Adipocyte (in vitro differentiated cells): Measurements from ENCODE around the gene SCYL3.
"Not testable (repeated sequence)": the region's sequence is repeated elsewhere in the genome, so short reads cannot be mapped to it uniquely, and the experiment has no call there.

Experiments used
- DNase-seq: peaks from one replicate; pipeline ENCODE4 v3.0.0-alpha.2; 2015; ENCODE audit warnings: low read depth
- H3K27me3 ChIP-seq: replicated peaks from 2 replicates; pipeline ENCODE4 v1.7.0; 2013; ENCODE audit warnings: mild to moderate bottlenecking, low read length, moderate library complexity; ENCODE audit not compliant: control insufficient read depth, insufficient read depth
- H3K36me3 ChIP-seq: 2 replicates; pipeline ENCODE4 v1.7.0; 2013; ENCODE audit warnings: low read length, mild to moderate bottlenecking, moderate library complexity; ENCODE audit not compliant: control insufficient read depth, insufficient read depth, severe bottlenecking
- H3K4me1 ChIP-seq: 2 replicates; pipeline ENCODE4 v1.7.0; 2013; ENCODE audit warnings: mild to moderate bottlenecking, low read length, moderate library complexity; ENCODE audit not compliant: control insufficient read depth, insufficient read depth
- H3K4me3 ChIP-seq: 2 replicates; pipeline ENCODE4 v1.7.0; 2013; ENCODE audit warnings: mild to moderate bottlenecking, low read length, moderate library complexity
- H3K9ac ChIP-seq: 2 replicates; pipeline ENCODE4 v1.7.0; 2013; ENCODE audit warnings: mild to moderate bottlenecking, low read length, moderate library complexity
- H3K9me3 ChIP-seq: 2 replicates; pipeline ENCODE4 v1.7.0; 2013; ENCODE audit warnings: mild to moderate bottlenecking, low read length, moderate library complexity; ENCODE audit not compliant: control insufficient read depth

The SCYL3 gene

DNA sequence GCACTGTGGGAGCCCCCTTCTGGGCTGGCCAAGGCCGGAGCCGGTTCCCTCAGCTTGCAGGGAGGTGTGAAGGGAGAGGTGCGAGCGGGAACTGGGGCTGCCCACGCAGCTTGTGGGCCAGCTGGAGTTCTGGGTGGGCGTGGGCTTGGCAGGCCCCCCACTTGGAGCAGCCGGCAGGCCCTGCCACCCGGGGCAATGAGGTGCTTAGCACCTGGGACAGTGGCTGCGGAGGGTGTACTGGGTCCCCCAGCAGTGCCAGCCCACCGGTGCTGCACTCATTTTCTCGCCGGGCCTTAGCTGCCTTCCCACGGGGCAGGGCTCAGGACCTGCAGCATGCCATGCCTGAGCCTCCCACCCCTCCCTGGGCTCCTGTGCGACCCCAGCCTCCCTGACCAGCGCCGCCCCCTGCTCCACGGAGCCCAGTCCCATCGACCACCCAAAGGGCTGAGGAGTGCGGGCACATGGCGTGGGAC lies 11.6 kb downstream of the SCYL3 start:
- no peak for DNase-seq
- Histone ChIP-seq H3K4me1 (peaks cover 9% of the 10 kb centered on the region), H3K36me3 (peaks cover 69% of the 10 kb centered on the region), H3K27me3 (no peaks in the 10 kb centered on the region), H3K9me3 (no peaks in the 10 kb centered on the region), H3K4me3 (no peak overlapping the region), H3K9ac (no peak overlapping the region)

DNA sequence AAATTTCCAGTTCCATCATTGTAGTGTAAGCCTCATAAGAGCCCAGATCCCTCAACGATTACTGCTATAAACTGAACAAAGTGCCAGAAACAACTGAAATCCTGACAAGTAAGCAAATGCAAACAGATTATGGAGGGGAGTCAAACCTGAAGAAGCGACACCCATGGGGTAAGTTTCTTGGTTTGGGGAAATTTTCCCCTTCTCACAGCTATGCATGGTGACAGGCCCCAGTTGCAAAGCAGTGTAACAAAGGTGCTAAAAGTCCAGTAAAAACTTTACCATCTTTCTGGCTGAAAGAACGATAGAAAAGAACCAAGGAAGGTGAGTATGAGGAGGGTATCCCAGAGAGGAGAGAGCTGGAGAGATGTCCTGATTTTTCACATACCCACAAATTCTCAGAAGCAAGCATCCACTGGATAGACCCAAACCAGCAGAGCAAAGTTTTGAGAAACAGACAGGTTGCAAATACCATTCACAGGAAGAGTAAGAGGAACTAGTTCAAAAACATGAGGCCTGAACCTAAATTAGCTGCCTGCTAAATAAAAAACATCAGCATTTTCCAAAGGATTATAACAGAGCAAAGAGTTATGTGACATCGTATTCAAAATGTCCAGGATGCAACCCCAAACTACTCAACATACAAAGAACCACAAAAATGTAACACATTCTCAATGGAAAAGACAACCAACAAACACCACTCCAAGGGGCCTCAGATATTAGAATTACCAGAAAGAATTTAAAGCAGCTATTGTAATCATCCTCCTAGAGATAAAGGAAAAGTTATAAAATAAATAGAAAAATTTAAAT lies 14.5 kb downstream of the SCYL3 start:
- peaks cover 66% of the 10 kb centered on the region for H3K36me3 ChIP-seq
- no peak overlapping the region for H3K9ac ChIP-seq
- H3K4me3 ChIP-seq = no peak overlapping the region
- no peaks in the 10 kb centered on the region for H3K9me3 ChIP-seq
- no peak for DNase-seq
- H3K27me3 ChIP-seq = no peaks in the 10 kb centered on the region
- peaks cover 6% of the 10 kb centered on the region for H3K4me1 ChIP-seq

DNA sequence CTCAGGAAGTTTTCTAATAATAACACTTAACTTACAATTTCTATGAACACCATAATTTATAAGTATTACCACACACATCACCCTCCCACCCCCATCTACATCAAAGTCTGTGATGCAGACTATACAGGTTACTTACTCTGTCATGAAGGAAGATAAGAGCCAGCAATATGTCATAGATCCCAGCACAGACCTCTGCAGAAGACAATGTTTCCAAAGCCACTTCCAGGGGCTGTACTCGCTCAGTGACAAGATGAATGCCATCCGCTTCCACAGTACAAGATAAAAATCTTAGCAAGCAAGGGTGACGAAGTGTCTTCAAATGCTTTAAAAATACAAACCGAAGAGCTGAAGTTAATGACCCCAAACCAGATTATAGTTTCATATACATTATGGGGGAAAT lies 15.2 kb downstream of the SCYL3 start:
- DNase-seq = no peak
- Histone ChIP-seq H3K9ac (no peak overlapping the region), H3K27me3 (no peaks in the 10 kb centered on the region), H3K9me3 (no peaks in the 10 kb centered on the region), H3K4me3 (no peak overlapping the region), H3K36me3 (peaks cover 70% of the 10 kb centered on the region), H3K4me1 (peaks cover 13% of the 10 kb centered on the region)

DNA sequence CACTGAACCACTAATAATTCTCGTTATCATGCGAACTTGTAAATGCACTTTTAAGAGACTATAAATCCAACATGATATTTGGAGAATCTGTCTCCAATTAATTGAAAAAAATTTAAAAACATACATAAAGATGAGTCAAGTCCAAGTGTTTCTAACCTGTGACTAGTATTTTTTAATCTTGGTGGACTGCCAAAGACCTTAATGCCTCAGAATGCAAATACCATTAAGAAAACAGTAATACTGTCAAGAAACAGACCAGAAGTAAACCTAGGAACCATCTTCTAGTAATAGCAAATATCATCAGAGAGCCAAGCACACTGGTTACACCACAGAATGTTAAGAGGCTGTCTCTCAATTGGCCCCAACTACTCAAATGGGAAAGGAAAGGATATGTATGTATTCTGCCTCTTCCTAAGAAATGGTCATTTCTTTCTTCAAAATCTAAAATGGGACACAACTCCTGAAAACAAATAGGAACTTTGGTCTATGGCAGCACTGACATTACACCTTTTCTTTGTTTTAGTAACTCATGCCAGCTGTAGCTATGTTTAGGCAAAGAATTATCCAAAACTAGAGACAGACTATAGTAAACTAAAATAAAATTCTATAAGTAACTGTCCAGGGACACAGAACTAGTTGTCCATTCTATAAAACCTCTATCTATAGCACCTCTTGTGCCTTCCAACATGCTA lies 15.8 kb downstream of the SCYL3 start:
- DNase-seq = no peak
- H3K9me3 ChIP-seq = no peaks in the 10 kb centered on the region
- peaks cover 17% of the 10 kb centered on the region for H3K4me1 ChIP-seq
- H3K27me3 ChIP-seq = no peaks in the 10 kb centered on the region
- H3K36me3 ChIP-seq = peaks cover 70% of the 10 kb centered on the region
- H3K9ac ChIP-seq = no peak overlapping the region
- no peak overlapping the region for H3K4me3 ChIP-seq

DNA sequence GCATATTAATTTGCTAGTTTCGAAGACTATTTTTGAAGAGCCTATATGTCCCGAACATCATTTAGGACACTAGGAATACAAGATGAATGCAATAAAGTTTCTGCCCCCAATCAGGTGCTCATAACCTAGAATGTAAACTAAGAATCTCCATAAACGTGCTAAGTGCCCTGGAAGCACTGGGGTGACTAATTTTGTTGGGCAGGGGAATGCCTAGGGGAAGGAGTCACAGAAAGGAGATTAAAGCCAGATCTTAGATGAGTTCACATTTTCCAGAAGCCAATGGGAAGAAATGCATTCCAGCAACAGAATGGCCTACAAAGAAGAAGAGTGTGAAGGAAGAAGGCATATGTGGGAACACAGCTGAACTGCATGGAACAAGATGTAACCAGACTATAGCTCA lies 19.5 kb downstream of the SCYL3 start:
- no peak overlapping the region for H3K9ac ChIP-seq
- H3K27me3 ChIP-seq = no peaks in the 10 kb centered on the region
- peaks cover 96% of the 10 kb centered on the region for H3K36me3 ChIP-seq
- H3K4me1 ChIP-seq = peaks cover 17% of the 10 kb centered on the region
- peak; percentile 63 for DNase-seq
- no peak overlapping the region for H3K4me3 ChIP-seq
- H3K9me3 ChIP-seq = no peaks in the 10 kb centered on the region

DNA sequence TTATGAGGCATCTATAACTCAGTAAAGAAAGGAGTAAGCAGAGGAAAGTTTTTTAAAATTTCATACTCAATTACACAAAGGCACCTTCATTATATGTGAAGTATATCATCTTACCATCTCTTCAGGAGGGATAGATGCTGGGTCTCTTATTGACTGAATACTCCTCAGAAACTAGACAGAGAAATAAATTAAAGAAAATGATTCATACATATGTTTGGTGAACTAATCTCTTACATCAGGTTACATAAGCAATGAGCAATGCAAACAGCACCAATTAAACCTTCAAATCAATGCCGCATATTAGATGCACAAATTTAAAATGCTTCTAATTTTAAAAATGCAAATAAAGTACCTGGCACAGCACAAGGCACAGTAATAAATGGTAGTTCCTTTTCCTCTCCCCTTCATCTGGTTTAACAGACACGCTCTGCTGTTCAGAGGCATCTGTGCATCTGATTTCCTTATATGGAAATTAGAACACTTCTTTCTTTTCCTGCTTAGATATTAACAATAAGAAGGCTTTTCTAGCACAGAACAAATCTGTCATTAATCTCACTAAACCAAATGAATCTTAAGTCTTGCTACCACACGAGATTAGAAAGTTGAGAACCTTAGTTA lies 20.0 kb downstream of the SCYL3 start:
- no peak overlapping the region for H3K4me3 ChIP-seq
- H3K36me3 ChIP-seq = peaks cover 96% of the 10 kb centered on the region
- peaks cover 17% of the 10 kb centered on the region for H3K4me1 ChIP-seq
- no peak overlapping the region for H3K9ac ChIP-seq
- H3K27me3 ChIP-seq = no peaks in the 10 kb centered on the region
- no peak for DNase-seq
- no peaks in the 10 kb centered on the region for H3K9me3 ChIP-seq

DNA sequence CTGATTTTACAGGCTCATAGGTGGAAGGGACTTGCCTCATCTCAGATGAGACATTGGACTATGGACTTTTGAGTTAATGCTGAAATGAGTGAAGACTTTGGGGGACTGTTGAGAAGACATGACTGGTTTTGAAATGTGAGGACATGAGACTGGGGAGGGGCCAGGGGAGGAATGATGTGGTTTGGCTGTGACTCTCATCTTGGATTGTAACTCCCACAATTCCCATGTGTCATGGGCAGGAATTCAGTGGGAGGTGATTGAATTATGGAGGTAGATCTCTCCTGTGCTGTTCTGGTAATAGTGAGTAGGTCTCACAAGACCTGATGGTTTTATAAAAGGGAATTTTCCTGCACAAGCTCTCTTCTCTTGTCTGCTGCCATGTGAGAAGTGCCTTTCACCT lies 20.8 kb downstream of the SCYL3 start:
- peaks cover 17% of the 10 kb centered on the region for H3K4me1 ChIP-seq
- no peak for DNase-seq
- H3K27me3 ChIP-seq = no peaks in the 10 kb centered on the region
- peaks cover 96% of the 10 kb centered on the region for H3K36me3 ChIP-seq
- no peaks in the 10 kb centered on the region for H3K9me3 ChIP-seq
- no peak overlapping the region for H3K9ac ChIP-seq
- no peak overlapping the region for H3K4me3 ChIP-seq

DNA sequence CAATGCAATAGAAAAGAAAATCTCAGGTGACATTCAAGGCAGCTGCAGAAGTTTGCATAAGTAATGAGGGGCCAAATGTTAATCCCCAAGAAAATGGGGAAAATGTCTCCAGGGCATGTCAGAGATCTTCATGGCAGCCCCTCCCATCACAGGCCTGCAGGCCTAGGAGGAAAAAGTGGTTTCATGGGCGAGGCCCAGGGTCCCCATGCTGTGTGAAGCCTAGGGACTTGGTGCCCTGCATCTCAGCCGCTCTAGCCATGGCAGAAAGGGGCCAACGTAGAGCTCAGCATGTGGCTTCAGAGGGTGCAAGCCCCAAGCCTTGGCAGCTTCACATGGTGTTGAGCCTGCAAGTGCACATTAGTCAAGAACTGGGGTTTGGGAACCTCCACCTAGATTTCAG lies 21.7 kb downstream of the SCYL3 start:
- not testable (repeated sequence) for H3K27me3 ChIP-seq, H3K9me3 ChIP-seq, H3K4me3 ChIP-seq, DNase-seq, H3K9ac ChIP-seq
- peaks cover 96% of the 10 kb centered on the region for H3K36me3 ChIP-seq
- H3K4me1 ChIP-seq = peaks cover 17% of the 10 kb centered on the region

DNA sequence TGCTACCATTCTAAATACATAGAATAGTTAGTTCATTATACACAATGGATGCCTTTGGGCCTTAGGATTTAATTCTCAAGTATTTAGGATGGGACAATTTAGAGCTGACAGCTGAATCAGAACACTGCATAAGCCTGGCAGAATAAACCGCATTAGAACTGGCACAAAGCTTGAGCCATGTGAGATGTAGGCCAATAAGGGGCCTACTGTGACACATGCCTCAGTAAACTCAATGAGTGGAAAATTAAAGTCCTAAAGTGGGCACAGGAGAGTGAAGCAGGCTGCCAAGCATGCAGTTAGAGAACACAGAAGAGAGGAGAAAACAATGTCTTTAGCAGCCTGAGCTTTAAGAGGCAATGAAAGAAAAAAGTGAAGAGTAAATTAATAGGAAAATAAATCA lies 24.3 kb downstream of the SCYL3 start:
- H3K9ac ChIP-seq = no peak overlapping the region
- peaks cover 13% of the 10 kb centered on the region for H3K4me1 ChIP-seq
- DNase-seq = no peak
- H3K9me3 ChIP-seq = no peaks in the 10 kb centered on the region
- no peak overlapping the region for H3K4me3 ChIP-seq
- peaks cover 99% of the 10 kb centered on the region for H3K36me3 ChIP-seq
- H3K27me3 ChIP-seq = no peaks in the 10 kb centered on the region

DNA sequence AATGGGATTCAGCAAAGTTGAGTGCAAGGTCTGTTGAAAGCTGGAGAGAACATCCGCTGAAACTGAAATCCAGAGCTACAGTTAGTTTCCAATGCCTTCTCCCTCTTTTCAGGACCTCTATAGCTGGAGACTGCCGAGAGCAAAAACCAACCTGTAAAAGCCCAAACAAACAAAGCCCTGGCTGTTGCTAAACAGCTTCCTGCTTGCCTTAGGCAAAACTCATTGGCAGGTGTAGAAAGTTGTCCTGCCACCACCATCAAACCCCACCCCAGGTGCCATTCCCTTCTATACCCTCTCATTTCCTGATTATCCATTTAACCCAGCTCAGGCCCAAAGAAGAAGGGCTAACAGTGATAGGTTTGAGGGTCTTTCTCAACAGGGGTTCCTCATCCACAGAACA lies 24.7 kb downstream of the SCYL3 start:
- Histone ChIP-seq H3K36me3 (peaks cover 99% of the 10 kb centered on the region), H3K27me3 (no peaks in the 10 kb centered on the region), H3K9me3 (no peaks in the 10 kb centered on the region), H3K4me1 (peaks cover 8% of the 10 kb centered on the region), H3K9ac (no peak overlapping the region), H3K4me3 (no peak overlapping the region)
- no peak for DNase-seq

DNA sequence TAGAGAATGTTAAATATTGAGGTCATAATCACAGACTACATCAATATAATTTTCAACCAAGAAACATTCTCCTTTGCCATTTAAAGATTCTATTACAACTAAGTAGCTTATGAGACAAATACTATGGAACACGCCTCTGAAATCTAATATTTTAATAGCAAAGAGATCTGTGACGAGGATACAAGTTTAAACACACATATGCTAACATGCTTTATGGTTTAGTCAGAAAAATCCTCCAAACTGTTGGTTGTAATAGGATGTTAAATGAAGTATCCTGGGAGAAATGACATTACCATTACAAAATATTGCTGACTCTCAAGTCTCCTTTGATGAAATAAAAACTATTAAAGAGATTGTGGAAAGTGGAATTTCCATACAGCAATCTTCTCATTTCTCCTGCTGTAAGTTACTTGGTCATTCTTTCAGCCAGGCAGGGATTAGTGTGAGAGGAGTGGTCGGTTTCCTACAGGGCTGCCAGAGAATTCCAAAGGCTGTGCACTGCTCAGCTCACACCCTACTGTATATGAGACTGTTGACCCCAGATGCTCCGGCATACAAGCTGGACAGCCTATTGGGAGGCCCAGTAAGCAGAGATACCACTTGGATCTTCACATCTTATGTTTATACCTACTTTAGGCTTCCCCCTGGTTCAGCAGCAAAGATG lies 26.6 kb downstream of the SCYL3 start:
- Histone ChIP-seq H3K36me3 (peaks cover 99% of the 10 kb centered on the region), H3K27me3 (no peaks in the 10 kb centered on the region), H3K4me3 (no peak overlapping the region), H3K9ac (no peak overlapping the region), H3K9me3 (no peaks in the 10 kb centered on the region), H3K4me1 (no peaks in the 10 kb centered on the region)
- DNase-seq = peak; percentile 52
